Caco-2 (cell line): ENCODE results near the gene DAD1. TPM values are rescaled to one million over a fixed set of nuclear protein-coding genes. Genes with fewer than 3 reads are reported as not detected.

Source experiments
- BruUV-seq: library from RNA; stranded (reverse); fragments of 400-500 nt; replicated peaks from 2 replicates; lab custom pipeline; 2021; lab: Mats Ljungman, UMichigan
- CTCF ChIA-PET: fragments of 300-600 bp; sonication (Branson Sonifier 250); formaldehyde crosslinking; loops from one replicate; lab custom pipeline; 2022; ENCODE audit warnings: antibody characterized with exemption; lab: Charles Lee
- POLR2A ChIA-PET: fragments of 300-600 bp; sonication (Branson Sonifier 250); formaldehyde crosslinking; loops from one replicate; lab custom pipeline; 2022; ENCODE audit warnings: antibody characterized with exemption; lab: Charles Lee
- DNase-seq, 2 experiments: peaks; one replicate each; pipeline versions ENCODE4 v3.0.0 to v3.0.0-alpha.2; 2020 to 2022
- H3K27me3 ChIP-seq: replicated peaks from 2 replicates; pipeline ENCODE4 v1.6.0; 2011; ENCODE audit warnings: low read length; ENCODE audit not compliant: control insufficient read depth, insufficient read depth
- H3K36me3 ChIP-seq: 2 replicates; pipeline ENCODE4 v1.5.1; 2011; ENCODE audit warnings: low read length; ENCODE audit not compliant: control insufficient read depth, insufficient read depth
- H3K4me1 ChIP-seq: fragments of 250-450 bp; sonication (Bioruptor Pico); 2 replicates; pipeline ENCODE4 v1.5.1; 2020; ENCODE audit warnings: mild to moderate bottlenecking
- H3K4me3 ChIP-seq: 2 replicates; pipeline ENCODE4 v1.5.1; 2011; ENCODE audit warnings: low read depth, mild to moderate bottlenecking, control low read depth, low read length
- H3K9me3 ChIP-seq: fragments of 250-450 bp; sonication (Bioruptor Pico); 2 replicates; pipeline ENCODE4 v1.5.1; 2020; ENCODE audit warnings: mild to moderate bottlenecking, moderate library complexity
- H3K27ac Mint-ChIP-seq: one replicate; pipeline ENCODE4 v1.8.0; 2022; ENCODE audit warnings: mixed read lengths; ENCODE audit not compliant: unreplicated experiment
- H3K27me3 Mint-ChIP-seq: one replicate; pipeline ENCODE4 v1.8.0; 2022; ENCODE audit warnings: mixed read lengths; ENCODE audit not compliant: insufficient read depth, unreplicated experiment
- H3K36me3 Mint-ChIP-seq: one replicate; pipeline ENCODE4 v1.8.0; 2022; ENCODE audit warnings: mild to moderate bottlenecking, mixed read lengths; ENCODE audit not compliant: insufficient read depth, unreplicated experiment
- H3K4me1 Mint-ChIP-seq: one replicate; pipeline ENCODE4 v1.8.0; 2022; ENCODE audit warnings: low read depth, mixed read lengths; ENCODE audit not compliant: unreplicated experiment
- H3K4me3 Mint-ChIP-seq: one replicate; pipeline ENCODE4 v1.8.0; 2022; ENCODE audit warnings: mild to moderate bottlenecking, moderate library complexity, mixed read lengths; ENCODE audit not compliant: unreplicated experiment
- H3K9me3 Mint-ChIP-seq: one replicate; pipeline ENCODE4 v1.8.0; 2022; ENCODE audit warnings: mixed read lengths; ENCODE audit not compliant: unreplicated experiment
- intact Hi-C: fragments of 100-400 bp; cut with micrococcal nuclease; formaldehyde crosslinking; loops from one replicate; pipeline ENCODE4 v1.10.0; 2022; ENCODE audit not compliant: unreplicated experiment
- total RNA-seq: library from RNA; stranded (reverse); gene quantifications from 2 replicates; pipeline ENCODE4 v1.2.3, GENCODE V29; 2022
- TF ChIP-seq, protein P1 (sequence below), 2 experiments: fragments of 200-600 bp in 1 of 2; IDR thresholded peaks; 1 replicate in 1 of 2; 2 replicates in 1 of 2; pipeline versions ENCODE4 v1.5.1 to v1.8.0; 2011 to 2022; ENCODE audit warnings: antibody characterized with exemption in 1 of 2, control low read depth in 1 of 2, inconsistent platforms in 1 of 2, low read depth in 1 of 2, low read length in 1 of 2, mild to moderate bottlenecking in 1 of 2, moderate library complexity in 1 of 2; ENCODE audit not compliant: insufficient read depth in 1 of 2, severe bottlenecking in 1 of 2, unreplicated experiment in 1 of 2

The DAD1 gene
- total RNA-seq, 1 experiment from 2014 or later = 160 TPM

DNA sequence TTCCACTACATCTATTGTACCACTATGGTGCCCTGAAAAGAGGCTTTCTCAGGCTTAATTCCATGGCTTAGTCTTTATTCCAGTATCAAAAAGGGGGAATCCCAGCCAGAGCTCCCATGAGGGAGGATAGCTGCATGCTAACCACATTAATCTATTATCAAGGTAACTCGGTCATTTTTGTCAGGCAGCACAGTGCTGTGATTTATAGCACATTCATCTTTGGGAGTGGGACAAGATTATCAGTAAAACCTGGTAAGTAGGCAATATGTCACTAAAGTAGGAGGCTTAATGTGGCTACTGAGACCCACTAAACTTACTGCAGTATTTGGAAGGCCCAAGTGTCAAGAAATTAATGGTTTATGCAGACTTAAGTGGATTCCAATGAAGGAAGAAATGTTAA is 58.9 kb downstream of the DAD1 start:
- Histone ChIP-seq H3K4me1 (no peaks in the 10 kb centered on the region), H3K4me3 (no peak overlapping the region), H3K9me3 (no peaks in the 10 kb centered on the region), H3K36me3 (no peaks in the 10 kb centered on the region), H3K27me3 (no peaks in the 10 kb centered on the region)
- H3K4me3 Mint-ChIP-seq = no peak overlapping the region
- ChIA-PET CTCF (no interaction called here), POLR2A (no interaction called here)
- H3K4me1 Mint-ChIP-seq = no peaks in the 10 kb centered on the region
- TF ChIP-seq, protein P1, sequence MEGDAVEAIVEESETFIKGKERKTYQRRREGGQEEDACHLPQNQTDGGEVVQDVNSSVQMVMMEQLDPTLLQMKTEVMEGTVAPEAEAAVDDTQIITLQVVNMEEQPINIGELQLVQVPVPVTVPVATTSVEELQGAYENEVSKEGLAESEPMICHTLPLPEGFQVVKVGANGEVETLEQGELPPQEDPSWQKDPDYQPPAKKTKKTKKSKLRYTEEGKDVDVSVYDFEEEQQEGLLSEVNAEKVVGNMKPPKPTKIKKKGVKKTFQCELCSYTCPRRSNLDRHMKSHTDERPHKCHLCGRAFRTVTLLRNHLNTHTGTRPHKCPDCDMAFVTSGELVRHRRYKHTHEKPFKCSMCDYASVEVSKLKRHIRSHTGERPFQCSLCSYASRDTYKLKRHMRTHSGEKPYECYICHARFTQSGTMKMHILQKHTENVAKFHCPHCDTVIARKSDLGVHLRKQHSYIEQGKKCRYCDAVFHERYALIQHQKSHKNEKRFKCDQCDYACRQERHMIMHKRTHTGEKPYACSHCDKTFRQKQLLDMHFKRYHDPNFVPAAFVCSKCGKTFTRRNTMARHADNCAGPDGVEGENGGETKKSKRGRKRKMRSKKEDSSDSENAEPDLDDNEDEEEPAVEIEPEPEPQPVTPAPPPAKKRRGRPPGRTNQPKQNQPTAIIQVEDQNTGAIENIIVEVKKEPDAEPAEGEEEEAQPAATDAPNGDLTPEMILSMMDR (IDR thresholded peaks at IDR 0.05; ENCODE audit: insufficient read depth in 1 of 2, low read depth in 1 of 2, low read length in 1 of 2, severe bottlenecking in 1 of 2, unreplicated experiment in 1 of 2) = no peak
- no peak for DNase-seq
- H3K36me3 Mint-ChIP-seq = no peaks in the 10 kb centered on the region
- no peaks in the 10 kb centered on the region for H3K9me3 Mint-ChIP-seq
- H3K27me3 Mint-ChIP-seq = no peaks in the 10 kb centered on the region
- intact Hi-C loops = no loop called here
- no peak overlapping the region for H3K27ac Mint-ChIP-seq
- no TSS peak for BruUV-seq

DNA sequence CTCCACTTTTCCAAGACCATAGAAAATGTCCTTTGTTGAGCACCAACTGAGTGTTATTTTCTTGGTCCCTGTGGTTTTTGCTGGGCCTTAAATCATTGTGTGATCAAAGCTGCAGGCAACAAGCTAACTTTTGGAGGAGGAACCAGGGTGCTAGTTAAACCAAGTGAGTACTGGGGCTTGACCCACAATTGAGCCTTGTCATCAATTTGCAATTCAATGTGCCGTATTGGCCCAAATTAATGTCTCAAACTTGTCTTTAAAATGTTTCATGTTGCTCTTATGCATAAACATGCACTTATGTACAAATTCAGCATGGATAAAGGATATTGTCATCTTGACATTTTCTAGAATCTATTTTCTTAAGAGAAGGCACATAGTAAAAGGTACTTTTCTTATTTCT is 62.3 kb downstream of the DAD1 start:
- Histone ChIP-seq H3K36me3 (no peaks in the 10 kb centered on the region), H3K4me3 (no peak overlapping the region), H3K27me3 (no peaks in the 10 kb centered on the region), H3K4me1 (peaks cover 8% of the 10 kb centered on the region), H3K9me3 (no peaks in the 10 kb centered on the region)
- no peaks in the 10 kb centered on the region for H3K9me3 Mint-ChIP-seq
- intact Hi-C loops = no loop called here
- no TSS peak for BruUV-seq
- H3K36me3 Mint-ChIP-seq = no peaks in the 10 kb centered on the region
- DNase-seq = no peak
- H3K4me1 Mint-ChIP-seq = peaks cover 14% of the 10 kb centered on the region
- POLR2A ChIA-PET = no interaction called here
- no peak overlapping the region for H3K27ac Mint-ChIP-seq
- H3K27me3 Mint-ChIP-seq = no peaks in the 10 kb centered on the region
- CTCF ChIA-PET = no interaction called here
- TF ChIP-seq, protein P1 (IDR thresholded peaks at IDR 0.05; ENCODE audit: insufficient read depth in 1 of 2, low read depth in 1 of 2, low read length in 1 of 2, severe bottlenecking in 1 of 2, unreplicated experiment in 1 of 2) = no peak
- H3K4me3 Mint-ChIP-seq = no peak overlapping the region

DNA sequence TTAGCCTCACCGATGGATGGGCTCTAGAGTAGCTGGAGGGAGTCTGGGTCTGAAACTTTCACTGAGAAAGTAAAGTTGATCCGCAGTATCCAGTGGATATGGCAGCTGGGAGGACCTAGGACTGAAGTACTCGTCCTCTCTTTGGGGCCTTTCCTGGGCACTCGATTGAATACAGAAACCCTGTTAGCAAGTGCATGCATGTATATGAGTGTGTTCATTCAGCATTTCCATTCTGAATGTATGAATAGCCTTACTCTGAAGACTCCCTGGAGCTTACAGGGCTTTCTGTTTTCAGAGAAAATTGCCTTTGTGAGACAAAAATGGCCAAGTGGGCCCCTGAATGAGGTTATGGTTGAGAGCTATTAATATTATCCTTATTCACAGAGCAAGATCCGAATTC is 62.8 kb downstream of the DAD1 start:
- Mint-ChIP-seq H3K27me3 (no peaks in the 10 kb centered on the region), H3K27ac (no peak overlapping the region), H3K9me3 (no peaks in the 10 kb centered on the region), H3K36me3 (no peaks in the 10 kb centered on the region), H3K4me3 (no peak overlapping the region), H3K4me1 (peaks cover 19% of the 10 kb centered on the region)
- CTCF ChIA-PET = no interaction called here
- H3K4me1 ChIP-seq = peaks cover 11% of the 10 kb centered on the region
- TF ChIP-seq, protein P1 (IDR thresholded peaks at IDR 0.05; ENCODE audit: insufficient read depth in 1 of 2, low read depth in 1 of 2, low read length in 1 of 2, severe bottlenecking in 1 of 2, unreplicated experiment in 1 of 2) = no peak
- no peaks in the 10 kb centered on the region for H3K9me3 ChIP-seq
- no peaks in the 10 kb centered on the region for H3K36me3 ChIP-seq
- POLR2A ChIA-PET = no interaction called here
- no peak for DNase-seq
- intact Hi-C loops = no loop called here
- BruUV-seq = no TSS peak
- no peak overlapping the region for H3K4me3 ChIP-seq
- no peaks in the 10 kb centered on the region for H3K27me3 ChIP-seq
